Measurements from ENCODE around the gene MAPKAP1.
"Not testable (repeated sequence)": the region's sequence is repeated elsewhere in the genome, so short reads cannot be mapped to it uniquely, and the experiment has no call there.

DNA sequence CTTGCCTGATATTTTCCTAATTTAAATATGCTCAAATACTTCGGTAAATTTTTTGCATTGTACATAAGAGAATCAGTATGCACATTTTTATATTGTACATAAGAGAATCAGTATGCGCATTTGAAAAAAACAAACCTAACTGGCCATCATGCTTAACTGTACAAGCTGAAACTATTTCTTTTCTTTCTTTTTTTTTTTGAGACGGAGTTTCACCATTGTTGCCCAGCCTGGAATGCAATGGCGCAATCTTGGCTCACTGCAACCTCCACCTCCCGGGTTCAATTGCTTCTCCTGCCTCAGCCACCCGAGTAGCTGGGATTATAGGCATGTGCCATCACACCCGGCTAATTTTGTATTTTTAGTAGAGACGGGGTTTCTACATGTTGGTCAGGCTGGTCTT is 11.5 kb downstream of the MAPKAP1 start:
- not testable (repeated sequence) for TF ChIP-seq CTCF, POLR2AphosphoS5 (IDR thresholded peaks at IDR 0.05)

Measured in gastroesophageal sphincter (tissue), 3 donors.